GM12864 (cell line): ENCODE measurements around the gene PITX1.

ENCODE experiments used
- DNase-seq: peaks from one replicate; pipeline ENCODE4 v3.0.0-alpha.2; 2011; ENCODE audit warnings: low read depth
- H3K4me3 ChIP-seq: 2 replicates; pipeline ENCODE4 v1.5.1; 2011; ENCODE audit warnings: mild to moderate bottlenecking, low read depth, low read length, control low read depth
- CTCF ChIP-seq: IDR thresholded peaks from 2 replicates; pipeline ENCODE4 v1.5.1; 2011; ENCODE audit warnings: low read depth, mild to moderate bottlenecking, moderate library complexity, low read length, control low read depth, inconsistent platforms; ENCODE audit errors: missing control alignments

PITX1 gene

GRCh38 chr5:135056316-135057030, 22.4 kb upstream of the PITX1 start:
- TF ChIP-seq CTCF, result no peak
- no peak for DNase-seq
- H3K4me3 ChIP-seq, result no peak overlapping the region

GRCh38 chr5:135055396-135055795, 21.4 kb upstream of the PITX1 start:
- no peak overlapping the region for H3K4me3 ChIP-seq
- TF ChIP-seq CTCF, result no peak
- DNase-seq, result no peak

GRCh38 chr5:135054546-135054945, 20.5 kb upstream of the PITX1 start:
- no peak for DNase-seq
- H3K4me3 ChIP-seq, result no peak overlapping the region
- no peak for TF ChIP-seq CTCF

- H3K4me3 ChIP-seq, result no peak overlapping the region
- DNase-seq, result no peak
- no peak for TF ChIP-seq CTCF
Observed at GRCh38 chr5:135053989-135054388, 20.0 kb upstream of the PITX1 start.

GRCh38 chr5:135053278-135053677, 19.2 kb upstream of the PITX1 start:
- H3K4me3 ChIP-seq, result no peak overlapping the region
- DNase-seq, result peak; percentile 53
- TF ChIP-seq CTCF, result no peak

- TF ChIP-seq CTCF, result no peak
- DNase-seq, result no peak
- H3K4me3 ChIP-seq, result no peak overlapping the region
Observed at GRCh38 chr5:135052511-135053145, 18.6 kb upstream of the PITX1 start.

GRCh38 chr5:135051872-135052271, 17.8 kb upstream of the PITX1 start:
- DNase-seq, result no peak
- H3K4me3 ChIP-seq, result no peak overlapping the region
- no peak for TF ChIP-seq CTCF
